ENCODE measurements around the gene S100A12.

GRCh38 chr1:153402226-153402625, 26.8 kb upstream of the S100A12 start:
- TF ChIP-seq CTCF (IDR thresholded peaks at IDR 0.05) (no peak), POLR2A (IDR thresholded peaks at IDR 0.05) (no peak)
